Spleen (tissue), 7 donors: ENCODE measurements around the gene MRAP.

Source experiments
- POLR2A ChIP-seq, 3 donors: fragments of 450-650 bp; IDR thresholded peaks; one replicate each; pipeline ENCODE4 v1.5.1; 2017; ENCODE audit warnings: antibody characterized with exemption in 3 of 3, mild to moderate bottlenecking in 1 of 3
- POLR2AphosphoS5 ChIP-seq, 3 donors: sonication (generic); formaldehyde crosslinking; IDR thresholded peaks; one replicate each; pipeline ENCODE4 v1.5.1; 2017; ENCODE audit warnings: antibody characterized with exemption in 3 of 3
- TF ChIP-seq, protein P1 (sequence below), 11 experiments: fragments of 200-600 bp in 7 of 11; fragments of 450-650 bp in 4 of 11; sonication (generic) in 4 of 11; IDR thresholded peaks in 8 of 11; conservative IDR thresholded peaks in 3 of 11; 1 replicate in 7 of 11; 2 replicates in 4 of 11; pipeline versions ENCODE4 v1.4.0 to v1.8.0; 2016 to 2021; ENCODE audit warnings: antibody characterized with exemption in 11 of 11, inconsistent platforms in 4 of 11, mild to moderate bottlenecking in 1 of 11
- donor health status: DM: no; HTN: no; CAD: no; lungs with moderate emphysema.
- donor health status: DM: no; HTN: no; CAD: no.
- donor health status: DM: no; HTN: no; CAD: no.

DNA sequence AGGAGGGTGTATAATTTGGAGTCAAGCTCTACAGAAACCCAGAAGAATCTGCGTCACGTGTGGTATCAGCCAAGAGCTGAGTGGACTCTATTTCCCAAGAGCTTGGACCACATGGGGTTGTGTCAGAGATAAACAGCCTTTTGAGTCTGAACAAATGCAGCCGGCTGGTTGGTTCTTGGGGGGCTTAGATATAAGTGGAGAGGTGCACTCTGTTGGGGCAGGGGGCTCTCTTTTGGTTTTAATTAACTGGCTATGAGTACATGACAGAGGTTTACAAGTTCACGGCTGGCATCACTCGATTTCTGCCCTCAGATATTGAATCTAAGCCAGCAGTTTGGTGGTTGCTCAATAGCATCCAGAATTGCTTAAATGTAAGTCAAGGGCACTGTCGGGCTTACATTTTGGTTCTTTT is 501 bp upstream of the MRAP start:
- TF ChIP-seq, protein P1, sequence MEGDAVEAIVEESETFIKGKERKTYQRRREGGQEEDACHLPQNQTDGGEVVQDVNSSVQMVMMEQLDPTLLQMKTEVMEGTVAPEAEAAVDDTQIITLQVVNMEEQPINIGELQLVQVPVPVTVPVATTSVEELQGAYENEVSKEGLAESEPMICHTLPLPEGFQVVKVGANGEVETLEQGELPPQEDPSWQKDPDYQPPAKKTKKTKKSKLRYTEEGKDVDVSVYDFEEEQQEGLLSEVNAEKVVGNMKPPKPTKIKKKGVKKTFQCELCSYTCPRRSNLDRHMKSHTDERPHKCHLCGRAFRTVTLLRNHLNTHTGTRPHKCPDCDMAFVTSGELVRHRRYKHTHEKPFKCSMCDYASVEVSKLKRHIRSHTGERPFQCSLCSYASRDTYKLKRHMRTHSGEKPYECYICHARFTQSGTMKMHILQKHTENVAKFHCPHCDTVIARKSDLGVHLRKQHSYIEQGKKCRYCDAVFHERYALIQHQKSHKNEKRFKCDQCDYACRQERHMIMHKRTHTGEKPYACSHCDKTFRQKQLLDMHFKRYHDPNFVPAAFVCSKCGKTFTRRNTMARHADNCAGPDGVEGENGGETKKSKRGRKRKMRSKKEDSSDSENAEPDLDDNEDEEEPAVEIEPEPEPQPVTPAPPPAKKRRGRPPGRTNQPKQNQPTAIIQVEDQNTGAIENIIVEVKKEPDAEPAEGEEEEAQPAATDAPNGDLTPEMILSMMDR (IDR thresholded peaks at IDR 0.05 in 8 of 11, conservative IDR thresholded peaks at IDR 0.05 in 3 of 11): no peak
- TF ChIP-seq POLR2A (IDR thresholded peaks at IDR 0.05) (no peak), POLR2AphosphoS5 (IDR thresholded peaks at IDR 0.05) (no peak)
